Effector CD4-positive, alpha-beta T cell (primary cell): ENCODE data around the gene SLC47A1.
"Not testable (repeated sequence)": the region's sequence is repeated elsewhere in the genome, so short reads cannot be mapped to it uniquely, and the experiment has no call there.

Experiments used
- DNase-seq: peaks from one replicate; pipeline ENCODE4 v3.0.0-alpha.2; 2020

Gene SLC47A1

DNA sequence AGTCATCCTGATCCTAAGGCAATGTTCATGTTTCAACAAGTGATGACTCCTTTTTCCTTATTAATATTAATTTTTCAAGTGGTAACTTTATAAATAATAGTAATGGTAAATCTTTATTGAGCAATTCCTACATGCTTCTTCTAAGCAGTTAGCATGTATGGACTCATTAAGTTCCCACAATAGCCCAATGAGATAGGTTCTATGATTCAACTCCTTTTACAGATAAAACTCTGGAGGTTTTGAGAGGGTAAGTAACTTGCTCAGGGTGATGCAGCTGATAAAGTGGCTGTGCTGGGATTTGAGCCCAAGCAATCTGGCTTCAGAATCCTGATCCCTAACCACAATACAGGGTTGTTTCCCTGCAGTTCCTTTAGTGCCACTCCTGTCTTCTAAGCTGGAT lies 25.3 kb downstream of the SLC47A1 start:
- DNase-seq: no peak

DNA sequence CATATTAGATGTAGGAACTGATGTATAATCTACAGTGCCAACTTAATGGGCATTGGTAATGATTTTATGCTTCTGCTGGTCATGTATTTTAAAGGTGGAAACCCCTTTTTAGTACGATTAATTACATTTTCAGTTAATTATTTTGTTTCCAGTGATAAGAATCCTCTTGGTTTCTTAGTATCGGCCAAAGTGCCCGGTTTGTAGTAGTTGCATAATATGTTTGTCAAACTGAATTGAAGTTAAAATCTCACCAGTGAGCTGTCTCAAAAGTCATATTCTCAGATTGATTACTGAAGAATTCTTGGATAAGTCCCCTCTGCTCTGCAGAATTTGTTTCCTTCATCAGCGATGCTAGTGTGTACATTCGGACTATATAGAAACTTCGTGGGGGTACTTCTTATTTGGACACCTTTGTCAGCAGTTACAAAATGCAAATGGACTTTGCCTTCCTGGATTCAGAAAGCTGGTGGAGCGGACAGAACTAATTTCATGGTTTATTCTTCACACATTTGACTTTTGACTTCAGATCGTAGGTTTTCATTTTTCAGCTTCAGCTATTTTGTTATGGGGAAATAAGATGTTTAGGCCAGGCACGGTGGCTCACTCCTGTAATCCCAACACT lies 28.2 kb downstream of the SLC47A1 start:
- DNase-seq: no peak

DNA sequence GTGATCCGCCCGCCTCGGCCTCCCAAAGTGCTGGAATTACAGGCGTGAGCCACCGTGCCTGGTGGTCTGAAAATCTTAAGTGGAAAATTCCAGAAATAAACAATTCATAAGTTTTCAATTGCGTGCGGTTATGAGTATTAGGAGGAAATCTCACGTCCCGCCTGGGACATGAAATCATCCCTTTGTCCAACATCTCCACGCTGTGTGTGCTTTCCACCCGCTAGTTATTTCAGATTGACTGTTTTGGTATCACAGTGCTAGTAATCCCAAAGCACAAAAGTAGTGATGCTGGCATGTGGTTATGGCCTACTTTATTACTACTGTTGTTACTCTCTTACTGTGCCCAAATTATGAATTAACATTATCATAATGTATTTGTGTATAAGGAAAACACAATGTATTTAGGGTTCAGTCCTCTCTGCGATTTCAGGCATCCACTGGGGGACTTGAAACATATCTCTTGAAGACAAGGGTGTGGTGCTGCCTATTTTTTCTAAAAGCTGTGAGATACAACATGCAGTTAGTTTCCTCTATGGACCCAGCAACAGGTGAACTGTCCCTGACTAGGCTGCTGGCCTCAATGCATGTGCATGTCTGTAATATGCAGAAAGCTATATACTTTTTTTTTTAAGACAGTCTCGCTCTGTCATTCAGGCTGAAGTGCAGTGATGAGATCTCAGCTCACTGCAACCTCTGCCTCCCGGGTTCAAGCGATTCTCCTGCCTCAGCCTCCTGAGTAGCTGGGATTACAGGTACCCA lies 32.3 kb downstream of the SLC47A1 start:
- DNase-seq: no peak

DNA sequence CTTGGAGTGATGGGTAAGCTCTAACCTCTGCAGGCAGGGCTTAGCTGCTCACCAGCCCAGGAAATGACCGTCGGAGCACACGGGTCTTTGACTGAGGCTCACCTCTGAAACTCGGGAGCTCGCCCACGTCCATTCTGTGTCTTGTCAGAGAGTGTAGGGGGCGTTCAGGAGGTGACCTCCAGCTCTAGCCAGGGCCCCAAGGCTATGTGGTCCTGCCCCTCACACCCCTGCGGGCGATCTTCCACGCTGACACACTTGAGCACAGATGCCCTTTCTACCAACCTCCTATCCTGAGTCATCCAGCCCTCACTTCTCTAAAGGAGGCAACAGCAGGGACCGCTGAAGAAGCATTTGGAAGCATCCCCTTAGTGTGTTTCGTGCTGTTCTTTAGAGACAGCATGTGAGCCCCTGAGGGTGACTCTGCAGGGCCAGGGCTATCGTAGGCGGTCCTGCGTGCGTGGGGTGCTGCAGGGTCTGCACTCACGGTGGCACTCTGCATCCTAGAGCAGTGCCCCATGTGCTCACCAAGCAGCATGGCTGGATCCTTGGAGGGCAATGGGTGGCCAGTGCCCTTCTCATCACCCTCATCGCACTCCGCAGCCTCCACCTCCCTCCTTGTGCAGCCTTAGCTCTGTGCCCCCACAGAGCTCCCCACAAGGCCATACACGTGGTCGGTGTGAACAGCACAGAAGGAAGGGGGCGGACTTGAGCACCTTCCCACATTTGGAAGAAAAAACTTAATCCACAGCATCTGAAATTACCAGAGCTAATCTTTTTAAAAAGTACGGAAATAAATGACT lies 33.8 kb downstream of the SLC47A1 start:
- no peak for DNase-seq

DNA sequence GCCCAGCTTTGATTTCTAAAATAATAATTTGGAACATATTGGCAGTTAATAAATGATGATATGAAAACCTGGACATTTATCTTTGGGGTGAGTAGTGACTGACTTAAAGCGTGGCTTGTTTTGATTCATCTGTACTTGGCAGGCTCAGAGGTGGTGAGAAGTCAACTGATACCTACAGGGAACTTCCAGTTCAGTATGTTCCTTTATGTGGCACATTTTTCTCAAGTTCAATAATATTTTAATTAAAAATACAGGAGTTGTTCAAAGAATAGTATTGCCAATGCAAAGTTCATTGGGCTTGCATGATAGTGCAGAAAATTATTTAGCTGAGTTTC lies 34.3 kb downstream of the SLC47A1 start:
- DNase-seq: no peak

DNA sequence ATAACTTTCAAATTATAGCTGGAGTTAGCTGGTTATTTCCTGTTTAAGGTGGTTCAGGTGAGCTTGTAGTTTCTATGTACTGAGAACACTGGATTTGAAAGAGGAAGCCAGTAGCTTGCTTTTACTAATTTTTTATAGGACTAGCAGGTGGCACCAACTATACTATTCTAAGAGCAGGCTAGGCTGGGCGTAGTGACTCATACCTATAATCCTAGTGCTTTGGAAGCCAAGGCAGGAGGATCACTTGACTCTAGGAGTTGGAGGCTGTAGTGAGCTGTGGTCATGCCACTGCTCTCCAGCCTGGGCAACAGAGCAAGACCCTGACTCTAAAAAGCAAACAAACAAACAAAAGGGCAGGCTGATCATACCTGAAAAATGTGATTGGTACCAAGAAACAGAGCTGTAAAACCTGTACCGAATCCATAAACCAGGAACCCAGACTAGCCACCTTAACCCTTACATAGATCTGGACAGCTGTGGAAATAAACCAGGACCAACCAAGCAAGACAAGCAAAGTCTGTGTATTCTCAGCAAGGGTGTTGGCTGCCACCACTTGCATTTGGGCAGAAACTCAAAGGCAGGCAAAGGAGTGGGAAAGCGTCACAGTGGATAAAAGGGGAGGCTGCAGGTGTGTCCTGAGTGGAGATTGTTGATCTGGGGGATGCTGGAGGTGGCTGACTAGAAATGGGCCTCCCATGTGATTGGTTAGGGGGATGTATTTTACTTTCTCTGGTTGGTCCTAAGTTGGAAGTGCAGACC lies 36.3 kb downstream of the SLC47A1 start:
- DNase-seq: no peak

DNA sequence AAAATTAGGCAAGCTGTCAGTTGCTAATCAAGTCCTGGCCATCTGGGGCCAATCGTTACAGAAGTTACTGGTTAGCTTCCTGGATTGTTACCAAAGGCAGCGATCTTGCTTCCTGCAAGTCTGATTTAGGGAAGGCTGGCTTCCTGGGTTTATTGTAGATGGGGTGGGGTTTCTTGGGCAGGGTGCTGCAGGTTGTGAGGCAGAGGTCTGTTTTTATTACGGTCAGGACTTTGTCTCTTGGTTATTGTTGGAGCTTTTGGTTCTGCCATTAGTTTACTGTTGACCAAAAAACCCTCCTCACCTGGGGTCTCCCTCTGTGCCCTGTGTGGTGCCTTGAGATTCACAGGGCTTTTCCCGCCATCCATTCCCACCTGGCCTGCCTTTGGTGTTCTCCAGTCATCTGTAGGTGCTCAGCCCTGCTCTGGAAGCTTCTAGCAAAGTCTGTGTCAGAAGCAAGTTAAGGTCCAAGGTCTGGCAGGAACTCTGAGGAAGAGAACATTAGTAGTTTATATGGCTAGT lies 36.9 kb downstream of the SLC47A1 start:
- DNase-seq: no peak

DNA sequence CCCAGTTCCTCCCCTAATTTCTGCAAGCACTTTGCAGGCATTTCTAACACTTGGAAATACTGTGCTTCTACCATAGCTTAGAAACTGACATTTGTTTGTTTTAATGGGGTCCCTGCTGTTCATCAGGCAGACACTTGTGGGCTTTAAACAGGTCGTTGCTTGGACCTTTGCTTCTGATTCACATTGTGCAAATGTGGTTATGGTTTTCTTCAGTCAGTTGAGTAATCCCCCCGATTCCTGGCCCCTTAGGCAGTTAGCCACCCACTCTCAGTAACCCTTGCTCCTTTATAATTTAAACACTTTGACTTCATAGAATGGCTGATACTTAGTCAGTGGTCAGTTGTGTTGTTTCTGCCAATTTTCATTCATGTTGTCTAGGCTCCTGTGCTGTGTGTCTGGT lies 39.4 kb downstream of the SLC47A1 start:
- no peak for DNase-seq

DNA sequence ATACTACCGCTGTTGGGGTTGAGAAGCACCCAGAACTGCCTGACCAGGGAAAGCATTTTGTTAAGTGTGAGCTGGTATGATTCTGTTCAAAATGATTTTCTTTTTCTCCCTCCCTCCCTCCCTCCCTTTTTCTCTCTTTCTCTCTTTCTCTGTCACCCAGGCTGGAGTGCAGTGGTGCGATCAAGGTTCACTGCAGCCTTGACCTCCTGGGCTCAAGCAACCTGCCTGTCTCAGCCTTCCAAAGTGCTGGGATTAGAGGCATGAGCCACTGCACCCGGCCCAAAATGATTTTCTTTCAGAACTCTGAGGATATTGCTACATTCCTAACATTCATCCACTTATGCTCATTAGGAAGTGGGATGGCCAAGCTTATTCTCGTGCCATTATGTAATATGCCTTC lies 41.3 kb downstream of the SLC47A1 start:
- DNase-seq: no peak

DNA sequence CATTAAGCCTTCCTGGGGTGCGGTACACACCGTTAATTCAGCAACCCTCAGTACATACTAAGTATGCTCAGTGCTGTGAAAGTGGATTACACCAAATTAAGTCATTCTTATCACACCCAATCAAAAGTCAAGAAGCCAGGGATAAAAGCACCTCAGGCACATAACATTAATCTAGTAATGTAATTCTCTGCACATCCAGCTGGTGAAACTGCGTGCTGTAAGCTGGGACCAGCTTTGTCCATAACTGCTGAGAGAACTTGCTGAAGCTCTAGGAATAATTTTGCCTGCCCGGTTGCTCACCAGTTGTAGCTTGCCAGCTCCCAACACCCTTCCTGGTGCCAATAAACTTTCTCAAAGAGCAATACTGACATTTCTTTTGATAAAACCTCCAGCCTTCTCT lies 44.9 kb downstream of the SLC47A1 start:
- no peak for DNase-seq

DNA sequence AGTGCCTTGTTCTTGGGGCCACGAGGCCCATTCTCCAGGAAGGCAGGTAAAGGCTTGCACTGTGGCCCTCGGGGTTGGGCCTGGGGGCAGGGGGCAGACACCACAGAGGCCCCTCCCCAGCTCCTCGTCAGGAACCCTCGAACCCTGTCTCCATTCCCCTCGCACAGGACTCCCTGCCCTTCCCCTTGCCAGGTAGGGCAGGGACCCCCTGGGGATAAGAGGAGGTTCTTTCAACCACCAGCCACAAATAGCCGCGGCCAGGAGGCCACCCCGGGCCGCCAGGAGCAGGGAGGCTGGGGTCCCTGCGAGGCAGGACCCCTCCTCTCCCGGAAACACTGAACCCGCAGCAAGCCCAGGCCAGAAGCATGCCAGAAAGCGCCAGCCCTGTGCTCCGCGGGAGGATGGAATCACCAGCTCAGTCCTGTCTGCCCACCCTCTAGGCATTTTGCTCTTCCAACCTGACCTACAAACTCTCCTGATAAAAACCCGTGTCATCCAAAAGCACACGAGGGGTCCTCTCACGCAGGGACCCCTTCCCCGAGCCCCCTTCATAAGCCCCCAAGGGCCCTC lies 45.6 kb downstream of the SLC47A1 start:
- no peak for DNase-seq

DNA sequence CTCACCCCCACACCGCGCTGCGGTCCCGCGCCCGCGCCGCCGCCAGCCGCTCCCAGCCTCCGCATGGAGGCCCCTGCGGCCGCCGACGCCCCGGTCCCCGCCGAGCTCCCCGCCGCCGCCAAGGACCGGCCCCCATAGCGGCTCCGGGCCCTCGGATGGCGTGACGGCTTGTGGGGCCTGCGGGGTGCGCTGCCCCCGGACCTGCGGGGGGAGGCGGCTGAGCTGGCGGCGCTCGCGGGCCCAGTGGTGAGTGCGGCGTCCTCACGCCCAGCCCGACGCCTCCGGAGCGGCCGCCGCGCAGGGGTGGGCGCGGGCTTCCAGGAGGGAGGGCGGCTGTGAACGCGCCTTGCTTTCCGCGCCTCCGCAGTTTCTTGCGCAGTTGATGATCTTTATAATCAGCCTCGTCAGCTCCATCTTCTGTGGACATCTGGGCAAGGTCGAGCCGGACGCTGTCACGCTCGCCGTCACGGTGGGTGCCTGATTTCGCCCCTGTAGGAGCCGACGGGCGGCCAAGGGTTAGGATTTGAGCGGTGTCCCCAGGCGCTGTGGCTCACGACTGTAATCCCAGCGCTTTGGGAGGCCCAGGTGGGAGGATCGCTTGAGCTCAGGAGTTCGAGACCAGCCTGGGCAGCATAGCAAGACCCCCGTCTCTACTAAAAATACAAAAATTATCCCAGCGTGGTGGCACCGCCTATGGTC lies 46.4 kb downstream of the SLC47A1 start:
- DNase-seq: no peak

DNA sequence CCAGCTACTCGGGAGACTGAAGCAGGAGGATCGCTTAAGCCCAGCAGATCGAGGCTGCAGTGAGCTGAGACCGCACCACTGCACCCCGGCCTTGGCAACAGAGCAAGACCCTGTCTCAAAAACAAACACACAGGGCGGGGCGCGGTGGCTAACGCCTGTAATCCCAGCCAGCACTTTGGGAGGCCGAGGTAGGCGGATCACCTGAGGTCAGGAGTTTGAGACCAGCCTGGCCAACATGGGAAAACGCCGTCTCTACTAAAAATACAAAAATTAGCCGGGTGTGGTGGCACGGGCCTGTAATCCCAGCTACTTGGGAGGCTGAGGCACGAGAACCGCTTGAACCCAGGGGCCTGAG lies 46.9 kb downstream of the SLC47A1 start:
- not testable (repeated sequence) for DNase-seq

DNA sequence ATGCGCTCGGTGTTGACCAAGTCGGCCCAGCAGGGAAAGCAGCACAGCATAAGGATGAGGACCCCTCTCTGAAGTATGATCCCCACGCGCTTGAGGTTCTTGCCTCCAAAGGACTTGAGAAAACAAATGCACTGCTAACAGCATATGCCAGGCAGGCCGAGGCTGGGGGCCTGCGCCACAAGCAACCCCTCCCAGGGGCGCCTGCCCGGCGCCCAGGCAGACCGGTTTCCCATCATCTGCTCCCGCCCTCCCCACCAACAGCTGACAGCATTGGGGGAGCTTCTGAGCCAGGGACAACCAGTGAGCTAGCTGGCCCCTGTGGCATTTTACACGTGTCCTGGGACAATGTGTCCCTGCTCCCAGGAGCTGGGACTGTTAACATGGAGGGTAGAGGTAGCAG lies 48.5 kb downstream of the SLC47A1 start:
- not testable (repeated sequence) for DNase-seq

DNA sequence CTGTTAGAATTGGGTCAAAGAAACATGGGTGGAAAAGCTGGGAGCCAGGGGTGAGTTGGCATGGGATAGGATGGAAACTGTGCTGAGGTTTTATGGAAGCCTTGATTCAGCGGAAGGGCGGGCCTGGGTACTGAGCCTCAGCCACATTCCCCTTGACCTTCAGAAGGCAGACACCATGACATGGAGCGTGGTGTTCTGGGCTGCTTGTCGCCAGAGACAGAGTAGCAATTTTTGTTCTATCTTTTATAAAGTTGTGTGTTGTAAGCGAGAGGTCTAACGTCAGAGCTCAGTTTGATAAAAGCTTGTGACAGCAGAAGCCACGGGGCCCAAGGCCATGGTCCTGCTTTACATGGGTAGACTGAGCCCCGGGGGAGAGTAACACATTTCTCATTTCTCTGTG lies 50.2 kb downstream of the SLC47A1 start:
- DNase-seq: no peak

DNA sequence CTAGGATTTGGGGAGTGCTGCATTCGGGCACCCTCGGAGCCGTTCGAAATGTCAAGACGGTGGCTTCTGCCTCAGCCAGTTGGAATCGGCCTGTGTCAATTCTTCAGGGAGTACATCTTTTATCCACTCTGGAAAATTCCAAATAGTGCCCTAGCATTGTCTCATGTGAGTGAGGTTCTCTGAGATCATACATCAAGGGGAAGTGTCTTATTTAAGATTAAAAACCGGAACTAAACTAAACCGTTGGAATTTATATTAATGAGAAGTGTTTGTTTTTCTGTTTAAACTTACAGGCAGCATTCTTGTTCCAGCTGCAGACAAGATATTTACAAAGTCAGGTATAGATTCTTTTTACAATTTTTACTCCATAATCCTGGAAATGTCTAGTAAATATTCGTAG lies 56.8 kb downstream of the SLC47A1 start:
- no peak for DNase-seq

DNA sequence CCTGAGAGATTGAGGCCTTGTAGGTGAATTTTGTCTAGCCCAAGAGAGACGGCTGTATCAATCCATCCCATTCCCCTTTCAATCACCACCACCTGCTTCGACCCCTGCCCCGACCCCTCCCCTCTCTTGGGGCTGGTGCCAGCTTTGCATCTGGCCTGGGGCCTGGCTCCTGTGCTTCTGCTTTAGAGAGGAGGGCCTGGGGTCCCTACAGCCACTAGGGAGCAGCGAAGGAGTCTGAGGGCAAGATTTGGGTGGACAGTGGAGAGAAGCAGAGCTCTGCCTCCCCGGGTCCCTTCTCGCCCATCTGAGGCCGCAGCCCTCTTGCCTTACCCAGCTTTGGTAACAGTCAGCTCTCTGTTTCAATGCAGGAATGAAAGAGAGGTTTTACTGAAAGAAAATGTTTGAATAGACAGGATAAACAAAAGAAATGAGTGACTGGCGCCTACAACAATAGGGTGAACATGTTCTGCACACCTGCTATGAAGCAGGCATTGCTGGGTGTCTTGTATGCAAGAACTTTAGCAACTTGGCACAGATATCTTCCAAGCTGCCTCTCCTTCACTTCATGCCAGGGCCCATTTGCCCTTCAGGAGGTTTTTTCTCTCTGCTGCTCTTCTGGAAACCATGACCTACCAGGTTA lies 57.4 kb downstream of the SLC47A1 start:
- DNase-seq: no peak

DNA sequence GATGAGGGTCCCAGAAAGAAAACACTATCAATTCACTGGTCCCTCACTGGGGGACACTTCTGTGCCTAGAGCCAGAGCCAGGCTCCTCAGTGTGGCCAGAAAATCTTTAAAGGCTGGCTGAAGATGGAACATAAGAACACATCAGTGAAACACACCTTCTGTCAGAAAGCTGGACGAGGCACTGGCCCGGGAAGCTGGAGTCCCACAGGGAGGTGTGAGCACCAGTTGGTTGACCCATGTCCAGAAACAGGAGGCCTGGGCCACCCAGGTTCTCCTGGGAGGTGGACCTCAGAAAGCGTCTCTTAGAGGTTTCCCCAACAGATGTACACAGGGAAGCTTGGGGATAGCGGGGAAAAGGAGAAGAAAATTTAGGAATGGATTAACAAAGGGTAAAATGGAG lies 58.7 kb downstream of the SLC47A1 start:
- no peak for DNase-seq

DNA sequence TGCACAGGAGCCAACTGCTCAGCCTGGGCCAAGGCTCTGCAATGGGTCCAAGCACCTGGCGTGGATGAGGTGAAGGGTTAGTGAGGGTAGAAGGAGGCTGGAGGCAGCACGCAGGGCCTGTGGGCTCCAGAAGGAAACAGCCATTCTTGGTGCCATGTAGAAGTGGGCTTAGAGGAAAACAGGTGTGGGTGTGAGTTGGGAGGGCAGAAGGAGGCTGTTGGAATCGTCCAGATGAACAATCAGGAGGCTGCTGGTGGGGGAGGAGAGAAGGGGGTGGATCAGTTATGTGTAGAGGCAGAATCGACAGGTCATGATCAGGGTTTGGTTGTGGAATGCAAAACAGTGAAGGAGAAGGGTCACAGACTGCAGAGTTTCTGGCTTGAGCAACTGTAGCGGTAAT lies 63.2 kb downstream of the SLC47A1 start:
- DNase-seq: no peak

DNA sequence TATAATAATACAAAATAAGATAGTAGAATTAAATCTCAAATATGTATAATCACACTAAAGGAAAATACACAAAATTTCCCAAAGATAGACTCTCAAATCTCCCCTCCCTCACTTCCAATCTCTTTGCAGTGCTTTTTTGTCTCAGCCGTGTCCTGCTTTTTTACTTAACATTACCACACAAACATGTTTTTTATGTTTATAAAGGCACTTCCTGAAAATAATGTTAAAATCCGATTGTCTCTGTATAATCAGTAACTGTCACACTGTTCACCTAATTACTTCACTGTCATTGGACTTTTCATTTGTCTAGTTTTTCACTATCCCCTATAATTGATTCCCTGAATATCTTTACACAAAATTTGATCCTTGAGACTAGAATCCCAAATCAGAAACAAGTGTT lies 76.7 kb downstream of the SLC47A1 start:
- no peak for DNase-seq

DNA sequence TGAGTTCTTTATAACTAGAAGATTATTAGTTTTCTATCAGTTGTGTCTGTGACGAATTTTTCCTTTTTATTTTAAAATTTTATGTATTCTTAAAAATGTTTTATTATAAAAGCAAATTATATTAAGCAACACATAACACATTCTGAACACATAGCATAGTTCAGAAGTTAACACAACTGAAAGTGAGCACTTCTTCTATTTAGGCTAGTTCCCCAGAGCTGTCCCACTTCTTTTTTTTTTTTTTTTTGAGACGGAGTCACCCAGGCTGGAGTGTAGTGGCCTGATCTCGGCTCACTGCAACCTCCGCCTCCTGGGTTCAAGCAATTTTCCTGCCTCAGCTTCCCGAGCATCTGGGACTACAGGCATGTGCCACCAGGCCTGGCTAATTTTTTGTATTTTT lies 77.2 kb downstream of the SLC47A1 start:
- no peak for DNase-seq

DNA sequence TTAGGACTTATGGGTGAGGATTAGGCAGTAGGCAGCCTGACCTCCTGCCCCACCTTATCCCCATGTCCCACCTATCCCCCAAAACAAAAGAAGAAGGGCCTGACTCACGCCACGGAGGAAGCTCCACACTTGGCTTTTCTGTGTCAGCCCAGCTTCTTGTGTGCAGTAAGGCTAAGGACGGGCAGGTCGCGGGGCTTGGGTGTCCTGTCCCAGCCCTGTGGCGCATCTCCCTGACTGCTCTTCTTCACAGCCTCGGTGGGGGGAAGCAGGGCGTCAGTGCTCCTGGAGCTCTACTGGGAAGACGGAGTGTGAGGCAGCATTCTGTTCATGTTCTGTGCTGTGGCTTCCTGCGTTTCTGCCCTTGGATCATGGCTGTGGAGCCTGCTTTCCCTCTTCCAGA lies 80.3 kb downstream of the SLC47A1 start:
- no peak for DNase-seq
